ENCODE measurements around the gene CCDC126.
"Not testable (repeated sequence)": the region's sequence is repeated elsewhere in the genome, so short reads cannot be mapped to it uniquely, and the experiment has no call there.

The CCDC126 gene

DNA sequence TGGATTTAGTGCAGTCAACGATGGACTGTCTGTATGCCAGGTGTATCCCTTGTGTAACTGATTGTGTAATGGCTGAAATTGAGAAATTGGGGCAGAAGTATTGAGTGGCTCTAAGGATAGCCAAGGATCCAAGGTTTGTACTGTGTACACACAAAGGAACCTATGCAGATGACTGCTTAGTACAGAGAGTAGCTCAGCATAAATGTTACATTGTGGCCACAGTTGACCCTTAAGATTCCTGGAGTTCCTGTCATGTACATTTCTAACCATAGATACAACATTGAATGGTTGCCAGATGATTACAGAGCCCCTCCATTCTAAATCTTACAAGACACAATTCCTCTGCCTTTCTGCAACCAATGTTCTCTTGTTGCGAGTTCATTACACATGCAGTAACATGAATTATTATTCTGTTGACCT is 25.3 kb downstream of the CCDC126 start:
- no peak for DNase-seq (ENCODE audit: low read depth in 3 of 3, low spot score in 1 of 3)

DNA sequence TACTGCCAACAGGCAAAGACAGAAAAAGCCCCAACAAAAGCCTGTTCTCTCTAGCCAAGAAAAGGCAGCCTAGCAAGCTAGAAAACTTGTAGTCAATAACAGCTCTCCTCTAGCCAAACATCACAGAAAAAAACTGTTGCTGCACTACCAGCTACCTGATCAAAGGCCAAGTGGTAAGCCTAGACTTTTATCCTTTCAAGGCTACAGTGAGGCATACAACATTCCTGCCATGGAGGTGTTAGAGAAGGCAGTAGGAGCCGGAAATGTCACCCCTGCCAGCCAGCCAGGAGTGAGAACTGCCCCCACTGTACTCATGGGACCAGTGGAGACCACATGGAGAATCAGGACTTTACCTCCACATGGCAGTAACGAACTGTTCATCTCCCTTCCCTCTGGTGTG is 31.2 kb downstream of the CCDC126 start:
- DNase-seq (ENCODE audit: low read depth in 3 of 3, low spot score in 1 of 3): no peak

DNA sequence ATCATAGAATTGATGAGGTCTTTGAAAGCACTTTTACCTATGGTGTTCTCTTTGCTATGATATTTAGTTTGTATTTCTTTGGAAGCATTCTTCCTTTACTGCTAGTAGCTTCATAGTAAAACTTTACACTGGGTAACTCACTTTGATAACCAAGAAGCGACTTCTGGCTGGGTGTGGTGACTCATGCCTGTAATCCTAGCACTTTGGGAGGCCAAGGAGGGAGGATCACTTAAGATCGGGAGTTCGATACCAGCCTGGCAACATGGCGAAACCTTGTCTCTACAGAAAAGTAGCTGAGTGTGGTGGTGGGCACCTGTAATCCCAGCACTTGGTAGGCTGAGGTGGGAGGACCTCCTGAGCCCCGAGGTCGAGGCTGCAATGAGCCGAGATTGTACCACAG is 36.2 kb downstream of the CCDC126 start:
- no peak for DNase-seq (ENCODE audit: low read depth in 3 of 3, low spot score in 1 of 3)

GRCh38 chr7:23645822-23646221 is 48.6 kb downstream of the CCDC126 start:
- DNase-seq (ENCODE audit: low read depth in 3 of 3, low spot score in 1 of 3): no peak

DNA sequence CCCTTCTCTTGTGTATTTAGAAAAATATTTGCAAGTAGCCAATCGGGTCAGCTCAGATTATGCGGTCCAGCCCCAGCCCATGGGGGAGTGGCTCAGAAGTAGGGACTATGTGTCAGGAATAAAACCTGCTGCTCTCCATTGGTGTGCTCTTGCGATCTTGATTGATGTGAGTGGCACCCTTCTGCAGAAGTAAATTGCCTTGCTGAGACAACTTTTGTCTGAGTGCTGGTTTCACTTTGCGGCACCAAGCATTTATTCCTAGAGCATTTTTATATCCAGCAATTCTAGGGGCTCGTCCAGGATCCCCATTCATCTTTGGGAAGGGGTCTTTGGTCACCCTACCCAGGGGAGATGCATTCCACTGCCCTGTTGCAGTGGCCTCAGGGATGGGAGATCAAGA is 56.8 kb downstream of the CCDC126 start:
- DNase-seq (ENCODE audit: low read depth in 3 of 3, low spot score in 1 of 3): no peak

GRCh38 chr7:23654508-23654907 is 57.3 kb downstream of the CCDC126 start:
- DNase-seq (ENCODE audit: low read depth in 3 of 3, low spot score in 1 of 3): no peak

DNA sequence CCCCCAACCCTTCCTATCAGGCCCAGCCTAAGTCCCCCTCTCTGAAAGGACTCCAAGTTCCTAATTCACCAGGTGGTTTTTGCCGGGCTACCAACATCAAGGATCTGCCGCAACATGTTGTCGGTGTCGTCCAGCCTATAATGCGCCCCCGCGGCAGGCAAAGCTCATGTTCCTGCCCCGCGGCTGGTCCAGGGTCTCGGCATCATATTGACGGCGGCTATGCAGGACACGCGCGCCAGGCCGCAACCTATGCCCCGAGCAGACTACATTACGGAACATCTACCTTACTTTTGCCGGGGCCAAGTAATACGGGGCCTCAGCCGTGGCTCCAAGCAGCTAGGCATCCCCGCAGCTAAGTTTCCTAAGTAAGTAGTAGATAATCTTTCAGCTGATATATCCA is 58.3 kb downstream of the CCDC126 start:
- DNase-seq (ENCODE audit: low read depth in 3 of 3, low spot score in 1 of 3): no peak

- no peak for DNase-seq (ENCODE audit: low read depth in 3 of 3, low spot score in 1 of 3)
These were observed 61.7 kb downstream of the CCDC126 start for GRCh38 chr7:23658831-23659427.

DNA sequence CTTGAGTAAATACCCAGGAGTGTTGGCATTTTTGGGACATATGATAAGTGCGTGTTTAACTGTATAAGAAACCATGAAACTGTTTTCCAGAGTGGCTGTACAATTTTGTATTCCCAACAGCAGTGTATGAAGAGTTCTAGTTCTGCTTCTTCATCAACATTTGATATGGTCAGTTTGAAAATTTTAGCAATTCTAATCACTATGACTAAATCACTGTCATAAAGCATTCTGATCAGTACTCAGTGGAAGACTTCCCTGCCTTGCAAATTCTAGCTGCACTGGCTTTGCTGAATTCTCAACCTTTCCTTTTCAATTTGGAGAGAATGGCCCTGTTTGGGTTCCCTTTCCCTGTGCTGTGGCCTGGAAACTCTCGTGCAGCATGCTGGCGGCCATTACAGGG is 64.2 kb downstream of the CCDC126 start:
- no peak for DNase-seq (ENCODE audit: low read depth in 3 of 3, low spot score in 1 of 3)

GRCh38 chr7:23662124-23662983 is 65.2 kb downstream of the CCDC126 start:
- DNase-seq (ENCODE audit: low read depth in 3 of 3, low spot score in 1 of 3): no peak

DNA sequence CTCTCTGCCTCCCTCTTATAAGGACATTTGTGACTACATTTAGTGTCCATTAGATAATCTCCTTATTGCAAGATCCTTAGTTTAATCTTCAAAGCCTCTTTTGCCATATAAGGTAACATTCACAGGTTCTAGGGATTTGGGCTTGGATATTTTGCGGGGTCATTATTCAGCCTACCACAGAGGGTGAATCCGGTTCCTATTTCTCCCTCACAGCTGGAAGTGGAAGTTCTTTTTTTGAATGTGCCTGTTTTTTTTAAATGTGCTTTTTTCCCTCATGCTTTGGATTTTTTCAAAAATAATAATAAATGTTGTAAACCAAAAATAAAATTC is 65.8 kb downstream of the CCDC126 start:
- no peak for DNase-seq (ENCODE audit: low read depth in 3 of 3, low spot score in 1 of 3)

- DNase-seq (ENCODE audit: low read depth in 3 of 3, low spot score in 1 of 3): no peak
These were observed 66.9 kb downstream of the CCDC126 start for GRCh38 chr7:23664122-23664521.

DNA sequence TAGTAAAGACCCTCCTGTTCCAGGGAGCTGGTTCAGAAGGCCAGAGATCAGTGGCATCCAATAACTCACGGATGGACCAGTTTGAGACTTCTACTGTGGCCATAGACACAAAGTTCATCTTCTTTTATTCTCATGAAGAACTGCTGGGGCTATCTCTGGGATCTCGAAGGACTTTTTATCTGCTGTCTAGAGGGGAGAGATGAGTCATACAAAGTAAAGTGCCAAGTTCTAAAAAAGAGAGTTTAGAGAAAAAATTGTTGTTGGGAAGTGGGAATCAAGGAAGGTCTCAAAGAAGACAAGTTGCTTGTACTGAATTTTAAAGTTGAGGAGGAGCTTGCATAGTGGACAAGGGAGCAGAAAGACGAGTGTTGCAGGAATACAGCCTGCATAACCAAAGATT is 74.9 kb downstream of the CCDC126 start:
- DNase-seq (ENCODE audit: low read depth in 3 of 3, low spot score in 1 of 3): no peak

GRCh38 chr7:23679898-23680413 is 82.8 kb downstream of the CCDC126 start, which contains the start of gene FAM221A:
Gene FAM221A (plus strand): TSS chr7:23680199. CDS start chr7:23680219, 20 bp downstream.
- DNase-seq (ENCODE audit: low read depth in 3 of 3, low spot score in 1 of 3): peak; percentile 40 to 72 (median 52)

DNA sequence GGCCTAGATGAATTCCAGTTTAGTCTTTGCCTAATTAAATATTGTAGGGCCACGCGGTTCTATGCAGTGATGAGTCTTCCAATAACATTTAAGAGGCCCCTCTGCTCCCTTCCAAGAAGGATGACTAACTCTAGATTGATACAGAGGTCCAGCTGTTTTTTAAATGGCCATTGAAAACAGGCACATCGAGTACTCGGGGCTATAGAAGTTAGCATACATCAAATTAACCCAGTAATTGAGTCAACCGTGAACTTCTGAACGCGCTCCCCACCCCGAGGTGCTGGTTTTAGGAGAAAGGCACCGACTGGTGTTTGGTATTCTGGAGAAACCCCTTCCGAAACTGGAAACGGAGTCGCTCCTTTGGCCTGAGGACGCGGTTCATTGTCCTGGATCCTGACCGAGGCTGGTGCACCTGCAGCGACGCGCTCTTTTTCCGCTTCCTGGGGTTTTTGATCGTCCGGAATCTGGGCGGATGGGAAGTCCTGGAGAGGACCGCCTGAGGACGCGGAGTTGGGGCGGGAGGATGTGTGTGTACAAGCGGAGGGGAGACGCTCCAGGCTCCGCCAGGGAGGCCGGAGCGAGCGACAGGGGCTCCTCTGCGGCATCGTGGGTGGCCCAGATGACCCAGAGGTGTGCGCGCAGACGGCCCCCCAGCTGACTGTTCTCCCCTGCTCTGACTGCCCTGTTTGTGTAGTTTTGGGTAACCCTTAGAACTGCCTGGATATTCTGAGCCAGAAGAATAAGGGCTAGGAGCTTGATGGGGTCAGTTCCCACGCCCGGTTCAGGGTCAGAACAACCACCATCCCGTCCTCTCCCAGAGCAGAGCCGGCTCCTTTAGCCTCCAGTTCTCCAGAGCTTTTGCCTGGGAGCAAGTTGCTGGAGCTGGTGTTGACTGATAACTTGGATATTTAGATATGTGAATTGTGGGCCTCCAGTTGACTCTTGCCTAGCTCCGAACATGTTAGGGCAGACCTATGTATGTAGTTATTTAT is 83.5 kb downstream of the CCDC126 start:
- peak in 1 of 3 donors; percentile 19 for DNase-seq (ENCODE audit: low read depth in 3 of 3, low spot score in 1 of 3)

DNA sequence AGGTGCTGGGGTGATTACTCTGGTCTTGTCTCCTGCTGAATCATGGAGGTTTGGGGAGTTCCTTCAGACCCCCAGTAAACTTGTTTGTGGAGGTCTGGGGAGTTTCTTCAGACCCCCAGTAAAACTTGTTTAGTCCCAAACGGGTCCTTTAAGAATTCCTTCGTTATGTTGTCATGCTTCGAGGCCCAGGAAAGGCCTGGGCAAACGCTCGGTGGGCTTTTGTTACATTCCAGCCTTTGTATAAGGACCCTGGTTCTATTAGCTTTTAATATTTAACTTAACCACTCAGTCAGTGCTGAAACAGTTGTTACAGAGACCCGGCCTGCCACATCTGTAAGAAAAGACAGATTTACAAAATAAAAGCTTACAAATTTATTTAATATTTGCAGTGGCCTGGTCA is 86.9 kb downstream of the CCDC126 start:
- DNase-seq (ENCODE audit: low read depth in 3 of 3, low spot score in 1 of 3): not testable (repeated sequence)

DNA sequence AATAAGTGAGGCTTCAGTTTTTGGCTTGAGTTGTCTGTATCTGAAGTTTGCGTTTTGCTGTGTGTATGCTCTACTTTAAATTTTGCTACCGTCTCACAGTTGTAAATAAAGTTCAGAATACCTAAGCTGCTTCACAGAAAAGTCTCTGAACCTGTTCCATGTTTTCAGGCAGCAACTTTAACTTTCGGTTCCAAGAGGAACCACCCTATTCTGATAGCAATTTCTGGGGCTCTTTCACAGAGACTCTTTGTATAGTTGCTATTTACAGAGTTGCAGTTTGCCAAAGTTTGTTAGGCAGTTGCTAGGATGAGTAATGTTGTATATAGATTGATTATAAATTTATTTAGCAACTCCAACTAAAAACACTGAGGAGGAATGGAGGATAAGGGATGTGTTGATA is 88.5 kb downstream of the CCDC126 start:
- no peak for DNase-seq (ENCODE audit: low read depth in 3 of 3, low spot score in 1 of 3)

DNA sequence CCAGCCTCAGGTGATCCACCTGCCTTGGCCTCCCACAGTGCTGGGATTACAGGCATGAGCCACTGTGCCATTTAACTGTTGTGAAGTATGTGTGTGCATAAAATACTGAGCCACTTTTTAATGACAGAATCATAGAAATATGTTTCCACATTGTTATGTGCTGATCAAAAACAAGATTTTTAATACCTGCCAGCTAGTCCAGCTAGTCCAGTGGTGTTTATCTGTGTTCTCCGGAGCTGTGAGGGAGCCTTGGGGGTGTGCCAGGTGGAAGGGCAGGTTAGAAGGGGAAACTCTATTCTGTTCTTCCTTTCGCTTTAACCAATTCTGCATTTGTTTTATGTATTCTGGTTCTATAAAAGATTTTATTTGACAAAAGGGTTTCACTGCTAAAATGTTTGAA is 89.8 kb downstream of the CCDC126 start:
- DNase-seq (ENCODE audit: low read depth in 3 of 3, low spot score in 1 of 3): no peak

GRCh38 chr7:23689165-23689564 is 92.0 kb downstream of the CCDC126 start:
- DNase-seq (ENCODE audit: low read depth in 3 of 3, low spot score in 1 of 3): no peak

DNA sequence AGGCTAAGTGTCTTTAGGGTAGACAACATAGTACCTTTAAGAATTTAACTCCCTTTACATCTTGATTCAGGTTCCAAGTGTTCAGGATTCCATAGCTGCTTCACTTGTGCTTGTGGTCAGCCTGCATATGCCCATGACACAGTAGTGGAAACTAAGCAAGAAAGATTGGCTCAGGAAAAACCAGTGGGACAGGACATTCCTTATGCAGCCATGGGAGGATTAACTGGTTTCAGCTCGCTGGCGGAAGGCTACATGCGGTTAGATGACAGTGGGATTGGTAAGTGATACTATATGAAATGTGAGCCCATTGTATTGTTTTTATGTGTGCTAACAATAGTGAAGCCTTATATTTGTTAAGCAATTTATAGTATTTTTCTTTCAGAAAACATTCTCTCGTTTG is 94.1 kb downstream of the CCDC126 start:
- DNase-seq (ENCODE audit: low read depth in 3 of 3, low spot score in 1 of 3): no peak

GRCh38 chr7:23693224-23693623 is 96.0 kb downstream of the CCDC126 start:
- DNase-seq (ENCODE audit: low read depth in 3 of 3, low spot score in 1 of 3): no peak

Measured in stimulated activated CD4-positive, alpha-beta T cell treated with anti-CD3 and anti-CD28 coated beads, TNF-alpha, amount 100 ng/mL, for 1 hour (primary cell).